Stimulated activated CD4-positive, alpha-beta T cell treated with anti-CD3 and anti-CD28 coated beads, Interleukin-2, amount 100 ng/mL, for 48 hours (primary cell): ENCODE measurements around the gene COL10A1.

Experiments used
- DNase-seq, 2 donors: peaks; one replicate each; pipeline ENCODE4 v3.0.0-alpha.2; 2020

Gene COL10A1

GRCh38 chr6:116078945-116079344, 47.0 kb downstream of the COL10A1 start:
- DNase-seq: no peak

DNA sequence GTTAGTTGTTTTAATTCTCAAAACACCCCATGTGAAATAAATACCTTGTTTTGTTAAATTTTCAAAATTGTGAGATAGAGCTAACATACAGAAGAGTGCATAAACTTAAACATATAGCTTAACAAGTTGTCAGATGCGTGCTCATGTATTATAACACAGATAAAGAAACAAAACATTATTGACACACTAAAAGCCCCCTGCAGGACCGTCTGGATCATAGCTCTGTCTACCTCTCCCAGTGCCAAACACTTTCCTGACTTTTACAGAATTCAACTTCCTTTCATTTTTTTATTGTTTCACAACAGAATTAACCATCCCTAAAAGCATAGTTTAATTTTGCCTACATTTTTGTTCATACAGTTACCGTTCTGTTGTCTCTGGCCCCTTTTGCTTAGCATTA, 47.4 kb downstream of the COL10A1 start:
- no peak for DNase-seq

DNA sequence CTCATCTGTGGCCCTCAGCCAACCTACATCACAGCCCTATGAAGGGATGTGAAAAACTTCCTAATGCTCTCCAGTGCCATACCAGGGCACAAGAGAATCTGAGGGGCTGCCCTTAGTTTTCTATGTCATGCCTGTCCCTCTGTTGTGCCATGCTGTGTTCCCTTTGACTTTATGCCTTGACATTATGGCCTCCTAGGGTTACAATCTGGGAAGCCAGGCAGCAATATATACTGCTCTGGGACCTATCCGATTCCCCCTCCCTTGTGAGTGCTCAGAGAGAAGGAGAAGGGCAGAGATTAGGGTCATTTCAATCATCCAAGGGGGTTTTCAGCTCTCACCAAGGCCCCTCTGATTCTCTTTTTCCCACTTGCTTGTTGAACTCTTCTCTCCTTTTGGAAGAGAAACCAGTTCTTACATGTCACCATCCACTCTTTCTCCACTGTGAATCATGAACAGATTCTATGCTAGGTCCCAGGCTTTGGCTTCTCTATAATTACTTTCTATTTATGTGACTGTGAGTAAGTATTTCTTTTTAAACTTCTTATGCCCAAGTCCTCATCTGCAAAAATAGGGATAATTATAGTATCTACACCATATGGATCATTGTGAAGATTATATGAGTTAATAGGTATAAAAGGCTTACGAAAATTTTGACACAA, 51.1 kb downstream of the COL10A1 start:
- DNase-seq: no peak

DNA sequence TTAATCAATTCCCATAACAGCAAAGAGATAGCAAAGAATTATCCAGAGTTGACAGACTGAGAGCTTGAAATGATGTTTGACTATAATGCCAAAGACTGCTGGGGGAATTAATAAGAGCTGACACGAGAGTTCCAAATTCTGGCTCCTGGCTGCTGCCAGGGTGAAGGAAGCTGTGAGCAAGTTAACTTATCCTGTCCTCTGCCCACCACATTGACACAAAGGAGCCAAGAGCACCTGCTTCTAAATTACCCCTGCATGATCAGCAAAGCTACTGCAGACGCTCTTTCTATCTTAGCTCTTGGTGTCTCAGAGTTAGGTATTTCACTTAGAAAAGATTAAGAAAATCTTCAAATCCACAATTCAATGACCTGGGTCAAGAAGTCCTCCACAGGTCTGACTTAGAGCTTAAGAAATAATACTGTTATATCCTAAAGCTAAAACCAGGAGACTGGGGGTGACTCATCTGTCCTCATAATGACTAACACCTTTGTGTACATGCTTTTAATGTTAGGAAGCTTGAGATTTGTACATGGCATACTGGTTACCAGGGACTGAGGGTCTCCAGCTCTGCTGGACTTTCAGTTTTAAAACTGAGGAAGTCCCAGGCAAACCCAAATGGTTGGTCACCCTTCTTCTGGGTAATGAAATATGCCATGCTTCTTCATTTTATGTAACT, 52.0 kb downstream of the COL10A1 start:
- no peak for DNase-seq

- no peak for DNase-seq
These were observed 53.6 kb downstream of the COL10A1 start for GRCh38 chr6:116072368-116072767.

DNA sequence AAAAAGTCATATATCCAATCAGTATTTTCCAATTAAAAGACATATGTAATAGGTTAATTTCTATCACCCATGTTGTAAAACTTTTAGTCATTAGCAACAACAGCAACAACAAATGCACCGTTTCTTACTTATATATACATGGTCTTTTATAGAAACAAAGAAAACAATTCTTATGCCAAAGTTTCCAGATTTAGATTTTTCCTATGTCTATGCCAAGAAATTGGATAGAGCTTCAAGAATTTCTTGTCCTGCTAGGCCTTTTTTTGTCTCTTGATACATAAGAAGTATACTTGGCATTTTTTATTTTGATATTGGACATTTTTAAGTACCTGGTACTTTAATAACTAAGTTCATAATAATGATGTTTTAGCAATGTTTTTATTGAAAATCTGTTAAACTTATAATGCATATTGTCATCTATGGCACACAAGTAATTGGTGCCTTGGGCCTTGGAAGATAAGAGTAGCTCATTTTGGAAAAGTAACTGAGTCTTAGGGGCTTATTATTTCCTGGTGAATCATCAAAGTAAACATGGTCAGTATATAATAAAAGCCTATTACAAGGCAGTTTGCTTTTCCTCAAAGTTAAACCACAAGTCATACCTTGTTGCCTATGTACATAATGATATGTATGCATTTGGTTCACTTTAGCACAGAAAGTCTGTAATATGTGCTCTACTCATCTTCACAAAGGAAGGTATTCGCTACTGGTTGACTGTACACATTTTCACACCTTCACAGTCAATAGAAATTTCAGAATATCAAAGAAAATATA, 55.1 kb downstream of the COL10A1 start:
- DNase-seq: no peak

DNA sequence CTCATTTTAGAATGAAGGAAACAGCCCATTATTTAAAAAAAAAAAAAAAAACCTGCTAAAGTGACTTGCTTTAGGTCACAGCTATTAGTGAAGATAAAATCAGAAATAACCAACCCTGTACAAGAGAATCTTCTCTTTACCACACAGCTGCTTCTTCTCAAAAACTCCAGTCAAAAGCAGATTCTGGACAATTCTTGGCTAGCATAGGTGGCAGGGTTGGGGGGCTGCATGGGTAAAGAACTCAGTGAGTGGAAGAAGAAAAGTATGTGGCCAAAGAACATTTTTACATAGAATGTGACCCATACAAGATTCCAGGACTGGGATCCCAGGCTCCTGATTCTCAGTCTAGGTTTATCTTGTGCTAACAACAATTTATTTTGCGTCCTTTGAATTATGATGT, 55.8 kb downstream of the COL10A1 start:
- no peak for DNase-seq
